ENCODE results near the gene CCR2.

- TF ChIP-seq CTCF (conservative IDR thresholded peaks at IDR 0.05; ENCODE audit: low read length) (no peak), EZH2phosphoT487 (IDR thresholded peaks at IDR 0.05; ENCODE audit: borderline replicate concordance, low read depth, low read length) (no peak)
These were observed 43.2 kb downstream of the CCR2 start for GRCh38 chr3:46397111-46397510.
